ENCODE results near the gene RIPK4.
"Not testable (repeated sequence)": the region's sequence is repeated elsewhere in the genome, so short reads cannot be mapped to it uniquely, and the experiment has no call there.

Gene RIPK4

DNA sequence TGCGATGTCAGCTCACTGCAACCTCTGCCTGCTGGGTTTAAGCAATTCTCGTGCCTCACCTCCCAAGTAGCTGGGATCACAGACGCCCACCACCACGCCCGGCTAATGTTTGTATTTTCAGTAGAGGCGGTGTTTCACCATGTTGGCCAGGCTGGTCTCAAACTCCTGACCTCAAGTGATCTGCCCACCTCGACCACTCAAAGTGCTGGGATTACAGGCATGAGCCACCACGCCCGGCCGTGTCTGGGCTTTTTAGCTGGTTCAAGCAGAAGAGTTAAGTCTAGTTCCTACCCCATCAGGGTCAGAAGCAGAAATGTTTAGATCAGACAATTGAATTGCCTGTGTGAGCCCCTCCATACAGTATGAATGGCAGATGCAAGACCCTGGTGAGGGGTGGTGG is 27.7 kb upstream of the RIPK4 start:
- DNase-seq, result no peak

DNA sequence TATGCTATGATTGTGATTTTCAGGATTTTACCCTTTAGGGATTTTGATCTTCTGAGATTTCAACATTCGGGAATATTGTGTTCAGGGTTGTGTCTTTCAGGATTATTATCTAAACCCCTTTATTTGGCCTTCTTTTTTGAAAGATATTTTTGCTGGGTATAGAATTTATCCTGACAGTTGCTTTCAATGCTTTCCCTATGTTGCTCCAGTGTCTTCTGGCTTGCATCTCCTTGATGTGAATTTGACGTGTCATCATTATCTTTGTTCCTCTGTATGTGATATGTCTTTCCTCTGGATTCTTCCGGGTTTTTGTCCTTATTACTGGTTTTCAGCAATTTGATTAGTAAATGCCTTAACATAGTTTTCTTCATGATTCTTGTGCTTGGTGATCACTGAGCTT is 25.9 kb upstream of the RIPK4 start:
- DNase-seq, result no peak

DNA sequence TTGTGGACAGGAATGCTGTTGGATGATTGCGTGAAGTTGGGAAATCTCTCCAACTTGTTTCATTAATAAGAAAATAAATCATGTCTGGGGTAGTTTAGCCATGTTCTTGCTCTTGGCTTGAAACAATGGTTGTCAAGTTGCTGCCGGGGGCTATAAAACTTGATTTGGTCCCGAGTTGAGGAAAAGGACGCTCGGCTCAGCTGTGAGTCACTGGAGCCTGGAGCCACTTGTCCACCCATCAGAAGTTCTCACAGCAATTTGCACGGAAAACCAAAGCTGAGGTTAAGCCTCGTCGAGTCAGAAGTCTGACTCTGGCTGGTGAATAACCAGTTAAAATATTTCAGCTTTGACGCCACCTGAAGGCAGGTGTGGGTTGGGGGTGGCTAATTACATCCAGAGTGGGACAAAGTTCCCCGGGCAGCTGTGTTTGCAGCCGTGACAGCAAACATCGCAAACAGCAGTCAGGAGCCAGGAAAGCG is 19.7 kb upstream of the RIPK4 start:
- DNase-seq, result peak in 1 of 2 experiments; percentile 25

DNA sequence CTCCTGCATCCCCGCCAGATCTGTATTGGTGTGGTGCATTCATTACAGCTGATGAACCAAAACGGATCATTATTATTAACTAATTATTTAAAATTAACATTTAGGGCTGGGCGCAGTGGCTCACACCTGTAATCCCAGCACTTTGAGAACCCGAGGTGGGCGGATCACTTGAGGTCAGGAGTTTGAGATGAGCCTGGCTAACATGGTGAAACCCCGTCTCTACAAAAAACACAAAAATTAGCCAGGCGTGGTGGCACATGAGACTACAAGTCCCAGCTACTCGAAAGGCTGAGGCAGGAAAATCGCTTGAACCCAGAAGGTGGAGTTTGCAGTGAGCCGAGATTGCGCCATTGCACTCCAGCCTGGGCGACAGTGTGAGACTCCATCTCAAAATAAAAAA is 18.4 kb upstream of the RIPK4 start:
- DNase-seq, result not testable (repeated sequence)

DNA sequence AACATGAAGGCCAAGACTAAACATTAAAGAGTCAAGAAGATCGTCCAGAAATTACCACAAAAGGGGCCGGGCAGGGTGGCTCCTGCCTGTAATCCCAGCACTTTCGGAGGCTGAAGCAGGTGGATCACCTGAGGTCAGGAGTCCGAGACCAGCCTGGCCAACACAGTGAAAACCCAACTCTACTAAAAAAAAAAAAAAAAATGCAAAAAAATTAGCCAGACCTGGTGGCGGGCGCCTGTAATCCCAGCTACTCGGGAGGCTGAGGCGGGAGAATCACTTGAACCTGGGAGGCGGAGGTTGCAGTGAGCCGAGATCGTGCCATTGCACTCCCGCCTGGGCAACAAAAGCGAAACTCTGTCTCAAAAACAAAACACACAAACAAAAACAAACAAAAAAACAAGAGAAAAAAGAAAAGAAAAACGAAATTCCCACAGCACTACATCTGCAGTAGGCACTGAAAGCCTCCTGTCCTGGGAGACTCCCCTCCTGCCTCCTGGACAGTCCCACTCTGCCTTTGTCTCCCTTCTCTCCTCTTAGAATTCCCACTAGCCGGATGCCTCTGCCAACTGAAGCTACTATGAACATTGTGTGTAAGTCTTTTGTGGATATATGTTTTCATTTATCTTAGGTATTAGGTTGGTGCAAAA is 17.7 kb upstream of the RIPK4 start:
- no peak for DNase-seq

DNA sequence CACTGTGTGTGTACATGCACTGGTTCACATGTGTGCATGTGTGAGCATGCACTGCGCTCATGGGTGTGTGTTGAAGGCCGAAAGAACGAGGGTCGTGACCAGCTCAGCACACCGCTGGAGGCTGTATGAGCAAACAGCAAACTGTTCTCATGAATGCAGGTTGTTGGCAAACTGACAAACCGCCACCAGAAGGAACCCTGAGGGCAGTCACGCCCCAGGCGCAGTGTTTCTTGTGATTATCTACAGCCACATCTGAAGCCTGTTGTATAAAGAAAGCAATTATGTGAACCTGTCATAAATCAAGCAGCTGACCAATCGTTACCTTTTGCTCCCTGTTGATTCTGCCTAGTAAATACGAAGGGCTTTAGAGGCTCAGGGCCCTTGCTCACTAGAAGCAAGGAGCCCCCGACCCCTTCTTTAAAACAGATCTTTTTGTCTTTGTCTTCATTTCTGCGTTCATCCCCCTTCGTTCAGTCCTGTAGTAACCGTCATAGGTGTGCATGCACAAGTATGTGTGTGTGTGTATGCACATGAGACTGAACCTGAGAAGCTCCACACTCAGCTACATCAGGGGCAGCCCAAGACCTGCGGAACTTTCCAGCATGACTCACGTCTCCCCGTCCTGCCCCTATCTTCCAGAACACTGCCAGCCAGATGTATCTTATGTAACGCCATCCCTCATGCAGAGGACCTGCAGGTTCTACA is 16.8 kb upstream of the RIPK4 start:
- DNase-seq, result peak; percentile 58 to 85

DNA sequence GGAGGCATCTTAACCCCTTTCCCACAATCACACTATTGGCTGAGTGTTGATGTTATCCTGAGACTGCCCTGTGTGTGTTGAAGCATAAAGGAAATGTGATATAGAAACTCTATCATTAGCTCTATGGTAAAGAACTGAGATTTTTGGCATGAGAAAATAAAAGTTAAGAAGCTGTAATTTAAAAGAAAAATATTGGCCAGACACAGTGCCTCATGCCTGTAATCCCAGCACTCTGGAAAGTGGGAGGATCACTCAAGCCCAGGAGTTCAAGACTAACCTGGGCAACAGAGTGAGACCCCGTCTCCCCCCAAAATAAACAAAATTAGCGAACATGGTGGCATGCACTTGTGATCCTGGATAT is 14.2 kb upstream of the RIPK4 start:
- no peak for DNase-seq

DNA sequence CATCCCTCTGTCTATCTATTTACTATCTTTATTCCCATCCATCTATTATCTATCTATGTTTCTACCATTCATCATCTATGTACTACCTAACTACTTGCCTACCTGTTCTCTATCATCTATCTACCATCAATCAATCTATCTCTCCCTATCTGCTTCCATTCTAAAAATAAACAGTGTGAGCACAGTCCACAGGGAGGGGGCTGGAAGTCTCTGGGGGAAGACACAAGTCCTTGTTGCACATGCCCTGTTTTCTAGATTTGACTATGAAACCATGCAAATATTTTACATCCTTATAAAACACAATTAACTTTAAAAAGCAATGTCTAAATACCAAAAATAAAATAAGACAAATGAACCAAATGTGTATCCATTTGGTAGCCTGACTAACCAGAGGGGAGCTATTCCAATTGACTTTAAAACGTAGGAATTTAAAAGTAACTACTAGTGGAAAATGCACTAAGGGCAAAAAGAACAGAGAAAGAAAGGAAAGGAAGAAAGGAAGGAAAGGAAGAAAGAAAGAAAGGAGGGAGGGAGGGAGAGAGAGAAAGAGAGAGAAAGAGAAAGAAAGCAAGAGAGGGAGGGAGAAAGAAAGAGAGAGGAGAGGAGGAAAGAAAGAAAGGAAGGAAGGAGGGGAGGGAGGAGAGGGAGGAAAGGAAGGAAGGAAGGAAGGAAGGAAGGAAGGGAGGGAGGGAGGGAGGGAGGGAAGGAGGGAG is 13.6 kb upstream of the RIPK4 start:
- DNase-seq, result no peak

DNA sequence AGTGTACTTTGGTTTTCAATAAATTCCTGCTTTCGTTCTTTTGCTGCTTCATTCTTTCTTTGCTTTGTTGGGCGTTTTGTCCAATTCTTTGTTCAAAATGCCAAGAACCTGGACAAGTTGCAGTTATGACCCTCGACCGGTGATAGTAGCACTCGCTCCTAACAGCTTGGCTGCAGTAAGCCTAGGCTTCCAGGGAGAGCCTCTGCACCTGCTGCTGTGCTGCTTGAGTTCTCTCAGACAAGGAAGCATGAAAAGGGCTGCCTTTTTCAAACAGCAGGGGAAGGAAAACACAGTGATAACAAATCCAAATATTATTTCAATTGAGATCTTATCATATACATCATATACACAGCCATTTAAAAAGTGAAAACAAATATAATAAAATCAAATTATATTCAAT is 12.8 kb upstream of the RIPK4 start:
- DNase-seq, result peak in 1 of 2 experiments; percentile 9

DNA sequence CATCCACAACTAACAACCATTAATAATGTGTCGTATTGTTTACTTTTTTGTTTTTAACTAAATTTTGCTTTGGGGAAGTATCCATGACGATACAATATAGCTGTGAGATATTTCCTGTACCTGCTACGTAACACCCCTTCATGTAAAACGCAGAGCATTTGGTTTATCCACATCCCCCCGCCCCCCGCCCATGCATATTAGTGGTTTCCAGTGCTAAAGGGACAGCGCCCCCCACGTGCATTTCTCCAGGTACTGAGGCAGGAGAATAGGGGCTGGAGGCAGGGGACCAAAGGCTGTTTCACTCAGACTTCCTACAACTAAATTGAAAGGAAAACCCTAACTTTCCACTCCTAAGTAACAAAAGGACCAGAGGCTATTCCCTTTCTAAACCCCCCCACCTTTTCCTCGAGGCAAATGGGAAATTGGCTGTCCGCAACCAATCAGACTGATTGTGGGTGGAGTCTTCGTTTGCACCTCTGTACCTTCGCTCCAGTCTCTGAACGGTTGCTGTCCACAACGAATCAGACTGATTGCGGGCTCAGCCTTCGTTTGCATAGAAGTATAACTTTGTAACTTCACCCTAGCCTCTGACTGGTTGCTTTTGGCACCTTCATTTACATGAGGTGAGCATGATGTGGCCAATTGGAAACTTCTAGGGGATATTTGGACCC is 12.2 kb upstream of the RIPK4 start:
- DNase-seq, result no peak

DNA sequence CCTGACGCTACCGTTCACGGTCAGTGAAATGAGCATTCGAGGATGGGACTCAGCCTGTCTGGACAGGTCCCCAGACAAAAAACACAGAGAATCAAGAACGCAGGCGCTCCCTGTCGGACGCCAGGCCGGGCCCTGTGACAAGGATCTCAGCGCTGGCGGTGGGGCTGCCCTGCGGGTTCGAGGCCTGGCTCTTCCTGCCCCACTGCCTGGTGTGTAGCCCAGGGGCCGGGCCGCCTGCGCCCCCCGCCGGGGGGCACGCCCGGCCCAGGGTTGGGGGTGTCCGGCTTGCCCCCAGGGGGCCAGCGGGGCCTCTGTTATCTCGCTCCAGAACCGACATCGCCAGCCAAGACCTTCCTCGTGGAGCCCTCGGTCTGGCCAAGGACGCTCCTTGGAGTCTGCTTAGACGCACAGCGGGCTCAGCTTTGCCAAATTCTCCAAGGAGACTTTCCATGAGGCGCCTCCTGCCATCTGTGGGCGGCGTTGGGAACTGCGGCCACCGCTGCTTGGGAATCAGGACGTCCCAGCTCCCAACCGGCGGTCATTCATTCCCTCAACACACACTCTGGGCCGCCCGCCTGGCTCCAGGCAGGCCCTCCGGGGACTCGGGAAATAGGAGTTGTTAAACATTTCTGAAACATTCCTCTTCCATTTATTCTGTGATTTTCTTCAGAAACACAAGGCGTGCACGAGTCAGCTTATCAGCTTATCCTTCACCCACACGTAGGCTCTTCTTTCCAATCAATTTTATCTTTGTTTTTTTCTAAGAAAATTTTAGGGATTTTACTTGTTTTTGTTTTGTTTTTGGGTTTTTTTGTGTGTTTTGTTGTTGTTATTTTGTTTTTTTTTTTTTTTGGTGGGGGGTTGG is 11.3 kb upstream of the RIPK4 start:
- DNase-seq, result no peak

DNA sequence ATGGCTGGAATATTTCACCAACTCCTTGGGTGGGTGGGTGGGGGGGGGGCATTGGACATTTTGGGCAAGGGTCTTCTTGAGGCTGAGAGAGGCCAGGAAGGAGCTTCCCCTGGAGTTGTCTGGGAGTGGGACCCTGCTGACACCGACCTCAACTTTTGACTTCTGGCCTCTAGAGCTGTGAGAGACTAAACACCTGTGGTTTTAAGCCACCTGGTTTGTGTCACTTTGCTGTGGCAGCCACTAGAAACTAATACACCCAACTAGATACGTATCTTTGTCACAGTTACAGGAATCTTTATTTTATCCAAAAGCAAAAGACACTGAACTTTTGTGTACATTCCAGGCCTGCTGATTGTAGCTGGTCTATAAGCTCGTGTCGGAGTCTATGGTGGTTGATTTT is 9.9 kb upstream of the RIPK4 start:
- no peak for DNase-seq

DNA sequence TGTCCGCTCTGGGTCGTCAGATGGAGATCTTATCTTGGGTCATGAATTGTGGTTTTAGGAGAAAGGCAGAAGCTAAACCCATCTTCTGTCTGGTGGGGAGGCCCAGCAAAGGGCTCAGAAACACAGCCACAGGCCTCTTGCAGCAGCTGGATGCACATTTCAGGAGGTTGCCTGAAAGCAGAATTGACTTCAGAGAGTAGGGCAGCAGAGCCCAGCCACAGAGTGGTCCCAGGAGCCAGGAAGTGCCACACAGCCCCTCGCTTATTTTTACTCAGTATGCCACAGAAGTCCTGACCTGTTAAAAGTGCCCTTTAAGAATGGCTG is 8.3 kb upstream of the RIPK4 start:
- DNase-seq, result no peak

DNA sequence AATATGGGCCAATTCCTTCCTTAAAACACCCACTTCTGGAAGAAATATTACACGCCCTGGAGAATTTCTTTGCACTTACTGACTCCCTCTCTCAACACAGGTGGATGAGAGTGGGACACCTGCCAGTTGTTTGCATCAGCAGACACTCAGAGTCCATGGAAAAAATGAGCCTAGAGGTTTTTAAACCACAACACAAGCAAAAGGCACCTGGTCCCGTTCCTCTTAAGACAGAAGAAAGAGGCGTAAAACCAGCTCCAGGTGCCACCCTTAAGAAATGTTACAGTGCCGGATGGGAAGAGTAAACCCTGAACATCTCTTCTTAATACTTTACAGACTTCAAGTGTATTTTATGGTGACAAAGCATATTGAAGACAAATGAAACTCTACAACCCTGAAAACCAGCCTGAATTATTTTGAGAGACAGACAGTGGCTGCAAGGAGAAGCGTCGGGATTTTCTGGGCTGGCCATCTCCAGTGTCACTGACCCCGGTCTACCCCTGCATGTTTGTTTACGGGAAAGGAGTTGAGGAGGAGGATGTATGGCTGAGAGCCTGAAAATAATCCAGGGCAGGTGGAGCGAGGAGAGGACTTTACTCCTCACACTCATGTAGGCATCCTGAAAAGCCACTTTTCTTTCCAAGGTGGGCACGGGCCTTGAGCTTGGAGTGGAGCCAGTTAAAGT is 7.8 kb upstream of the RIPK4 start:
- no peak for DNase-seq

DNA sequence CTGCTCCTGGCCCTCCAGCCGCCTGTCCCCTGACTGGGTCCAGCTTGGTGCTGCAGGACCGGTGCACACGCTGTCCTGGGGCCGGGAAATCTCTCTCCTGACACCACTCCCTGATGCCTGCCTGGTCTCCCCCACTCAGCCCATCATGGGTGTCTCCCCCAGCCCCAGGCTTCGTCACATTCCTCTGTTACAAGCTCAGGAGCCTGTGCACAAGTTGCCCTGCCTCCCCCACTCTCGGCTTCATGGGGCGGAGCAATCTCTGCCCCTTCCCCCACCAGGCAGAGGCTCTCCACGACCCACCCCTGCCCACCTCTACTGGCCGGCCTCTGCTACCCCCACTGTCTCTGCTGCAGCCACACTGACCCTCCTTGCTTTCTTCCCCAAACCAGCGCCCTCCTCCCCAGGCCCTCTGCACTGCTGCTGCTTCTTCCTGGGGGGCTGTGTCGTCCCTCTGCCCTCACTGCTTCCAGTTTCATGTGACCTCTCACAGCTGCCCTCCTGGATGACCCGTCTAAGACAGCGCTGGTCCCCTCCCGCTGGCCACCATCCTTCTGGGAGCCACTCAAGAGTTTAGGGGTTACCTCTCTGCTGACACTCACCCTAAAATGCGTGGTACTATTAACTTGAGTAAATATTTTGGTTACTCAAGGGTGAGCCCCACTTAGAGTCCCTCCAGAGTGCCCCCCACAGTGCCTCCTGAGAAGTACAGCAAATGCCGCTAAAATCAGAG is 5.7 kb upstream of the RIPK4 start:
- DNase-seq, result no peak

DNA sequence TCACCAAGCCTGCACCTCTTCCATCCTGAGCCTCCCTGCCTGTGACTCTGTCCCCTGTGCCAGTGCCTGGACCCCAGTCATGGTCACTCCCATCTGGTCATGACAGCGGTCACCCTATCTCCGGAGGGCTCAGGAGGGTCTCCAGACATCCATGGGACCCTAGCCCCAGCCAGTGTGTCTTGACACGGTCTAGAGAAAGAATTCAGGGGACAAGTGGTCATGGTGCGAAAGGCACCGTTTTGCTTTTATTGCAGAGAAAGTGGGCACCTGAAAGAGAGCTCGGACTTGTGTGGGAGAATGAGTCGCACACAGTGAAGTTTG is 4.7 kb upstream of the RIPK4 start:
- DNase-seq, result no peak

DNA sequence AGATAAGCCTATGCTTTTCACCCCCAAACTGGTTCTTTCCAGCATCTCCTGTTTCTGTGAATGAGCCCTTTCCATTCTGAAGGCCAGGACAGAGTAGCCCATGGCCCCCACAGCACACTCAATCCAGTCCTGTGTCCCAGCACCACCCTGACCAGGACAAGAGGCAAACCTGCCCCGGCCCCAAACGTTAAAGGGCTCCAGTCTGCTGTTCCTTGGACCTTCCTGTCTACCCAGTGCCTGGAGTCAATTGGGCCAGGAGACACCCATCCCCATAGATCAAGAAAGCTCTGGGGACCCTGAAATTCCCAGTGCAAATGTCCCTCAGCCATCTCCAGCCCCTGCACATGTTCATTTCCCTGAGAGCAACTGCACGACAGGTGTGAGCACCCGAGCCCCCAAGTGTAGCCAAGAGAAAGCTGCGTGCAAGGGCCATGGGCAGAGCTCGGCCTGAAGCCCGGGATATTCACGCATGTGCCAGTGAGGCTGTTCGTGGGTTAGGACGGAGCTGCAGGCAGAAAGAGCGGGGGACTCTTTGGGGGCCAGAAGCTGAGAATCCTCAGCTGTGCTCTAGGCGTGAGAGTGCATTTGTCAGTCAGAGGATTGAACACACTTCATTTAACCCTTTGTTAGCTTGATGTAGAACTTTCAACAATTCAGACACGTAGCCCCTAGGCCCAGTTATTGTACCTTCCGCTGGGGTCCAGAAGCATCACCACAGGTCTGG is 4.2 kb upstream of the RIPK4 start:
- no peak for DNase-seq

DNA sequence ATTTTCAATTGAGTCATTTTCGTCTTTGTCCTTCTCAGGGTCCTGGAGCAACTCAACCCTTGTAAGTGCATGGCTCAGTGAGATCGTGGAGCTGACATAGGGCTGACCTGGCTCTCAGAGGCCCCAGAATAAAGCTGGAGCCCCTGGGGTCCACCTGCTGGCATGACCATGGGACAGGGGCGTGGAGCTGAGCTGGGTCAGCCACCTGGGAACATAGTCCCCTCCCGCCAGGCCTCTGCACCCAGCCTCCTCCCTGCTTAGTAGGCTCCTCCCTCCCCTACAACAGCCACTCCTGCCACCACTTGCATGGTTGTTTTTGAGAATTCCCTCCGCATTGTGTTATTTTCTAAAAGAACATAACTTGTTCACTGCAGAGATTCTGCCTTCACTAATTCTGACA is 3.1 kb upstream of the RIPK4 start:
- DNase-seq, result no peak

DNA sequence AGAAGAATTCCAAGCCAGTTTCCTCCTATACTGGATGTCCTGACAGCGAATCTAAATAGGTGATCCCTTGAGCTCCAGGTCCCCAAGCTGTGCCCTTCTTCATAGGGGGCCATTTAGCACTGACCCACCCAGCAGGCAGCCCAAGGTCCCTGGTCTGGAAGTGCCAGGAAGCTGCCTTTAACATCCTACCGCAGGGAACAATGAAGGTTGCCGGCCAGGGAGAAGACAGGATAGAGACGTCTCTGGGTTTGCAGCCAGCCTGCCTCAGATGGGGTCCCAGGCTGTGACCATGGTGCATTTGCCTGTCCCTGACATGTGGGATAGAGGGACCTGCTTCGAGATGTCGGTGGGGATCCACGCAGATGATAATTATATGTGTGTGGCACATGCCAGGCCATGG is 2.7 kb upstream of the RIPK4 start:
- DNase-seq, result no peak

DNA sequence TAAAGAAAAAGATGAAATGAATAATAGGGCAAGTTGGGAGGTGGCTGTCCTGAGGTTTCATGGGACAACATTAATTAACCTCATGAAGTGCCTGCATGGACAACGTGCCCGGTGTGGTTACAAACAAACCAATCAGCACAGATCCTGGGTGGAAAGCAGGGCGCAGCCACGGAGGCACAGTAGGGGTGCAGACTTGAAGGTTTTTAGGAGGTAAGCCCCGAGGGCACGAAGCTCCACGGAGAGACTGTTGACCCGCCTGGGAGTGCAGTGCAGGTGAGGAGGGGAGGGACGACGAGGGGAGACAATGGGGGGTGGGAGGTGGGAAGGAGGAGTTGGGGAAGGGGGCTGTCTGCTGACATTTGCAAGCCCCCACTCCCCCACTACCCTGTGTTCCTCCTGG is 2.3 kb upstream of the RIPK4 start:
- DNase-seq, result no peak

Measured in NCI-H2081 (cell line).